ENCODE results near the gene FOXQ1. TPM values are rescaled to one million over a fixed set of nuclear protein-coding genes. Genes with fewer than 3 reads are reported as not detected.
A peak's percentile ranks its signal among the peaks of the same experiment; 100 is the strongest.

The FOXQ1 gene
- total RNA-seq, 1 donor = 1.3 TPM

DNA sequence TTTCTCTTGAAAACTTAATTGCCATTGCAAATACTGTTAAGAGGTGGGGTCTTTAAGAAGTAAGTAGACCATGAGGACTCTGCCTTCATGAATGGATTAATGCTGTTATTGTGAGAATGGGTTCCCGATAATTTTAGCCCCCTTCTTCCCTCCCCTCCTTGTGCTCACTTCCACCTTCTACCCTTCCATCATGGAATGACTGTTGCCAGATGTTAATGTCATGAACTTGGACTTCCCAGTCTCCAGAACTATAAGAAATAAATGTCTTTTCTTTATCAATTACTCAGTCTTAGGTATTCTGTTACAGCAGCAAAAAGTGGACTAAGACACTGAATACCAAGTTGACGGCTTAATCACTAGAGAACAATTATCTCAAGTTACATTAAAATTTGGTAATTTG, 5.8 kb upstream of the FOXQ1 start:
- DNase-seq (ENCODE audit: low read depth) = no peak
- TF ChIP-seq, protein P1, sequence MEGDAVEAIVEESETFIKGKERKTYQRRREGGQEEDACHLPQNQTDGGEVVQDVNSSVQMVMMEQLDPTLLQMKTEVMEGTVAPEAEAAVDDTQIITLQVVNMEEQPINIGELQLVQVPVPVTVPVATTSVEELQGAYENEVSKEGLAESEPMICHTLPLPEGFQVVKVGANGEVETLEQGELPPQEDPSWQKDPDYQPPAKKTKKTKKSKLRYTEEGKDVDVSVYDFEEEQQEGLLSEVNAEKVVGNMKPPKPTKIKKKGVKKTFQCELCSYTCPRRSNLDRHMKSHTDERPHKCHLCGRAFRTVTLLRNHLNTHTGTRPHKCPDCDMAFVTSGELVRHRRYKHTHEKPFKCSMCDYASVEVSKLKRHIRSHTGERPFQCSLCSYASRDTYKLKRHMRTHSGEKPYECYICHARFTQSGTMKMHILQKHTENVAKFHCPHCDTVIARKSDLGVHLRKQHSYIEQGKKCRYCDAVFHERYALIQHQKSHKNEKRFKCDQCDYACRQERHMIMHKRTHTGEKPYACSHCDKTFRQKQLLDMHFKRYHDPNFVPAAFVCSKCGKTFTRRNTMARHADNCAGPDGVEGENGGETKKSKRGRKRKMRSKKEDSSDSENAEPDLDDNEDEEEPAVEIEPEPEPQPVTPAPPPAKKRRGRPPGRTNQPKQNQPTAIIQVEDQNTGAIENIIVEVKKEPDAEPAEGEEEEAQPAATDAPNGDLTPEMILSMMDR (IDR thresholded peaks at IDR 0.05; ENCODE audit: insufficient read depth, low read length) = no peak
- H3K4me3 ChIP-seq (ENCODE audit: low read depth, low read length) = no peak overlapping the region

DNA sequence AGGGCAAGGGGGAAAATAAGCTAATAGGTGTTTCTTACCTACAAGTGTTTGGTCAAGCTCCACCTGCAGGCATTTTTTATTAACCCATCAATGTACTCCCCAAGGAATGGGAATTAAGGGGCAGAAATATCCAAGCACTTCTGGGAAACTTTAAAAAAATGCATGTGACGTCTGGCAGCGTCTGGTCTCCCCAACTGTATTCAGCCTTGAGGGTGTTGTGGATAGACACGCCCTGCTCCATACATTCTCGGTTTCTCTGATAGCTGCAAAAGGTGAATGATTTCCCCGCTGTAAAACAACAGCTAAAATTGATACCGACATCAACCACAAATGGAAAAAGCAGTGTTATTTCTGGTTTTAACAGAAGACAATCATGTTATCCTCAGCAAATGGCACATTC, 2.5 kb upstream of the FOXQ1 start:
- H3K4me3 ChIP-seq (ENCODE audit: low read depth, low read length) = no peak overlapping the region
- no peak for DNase-seq (ENCODE audit: low read depth)

DNA sequence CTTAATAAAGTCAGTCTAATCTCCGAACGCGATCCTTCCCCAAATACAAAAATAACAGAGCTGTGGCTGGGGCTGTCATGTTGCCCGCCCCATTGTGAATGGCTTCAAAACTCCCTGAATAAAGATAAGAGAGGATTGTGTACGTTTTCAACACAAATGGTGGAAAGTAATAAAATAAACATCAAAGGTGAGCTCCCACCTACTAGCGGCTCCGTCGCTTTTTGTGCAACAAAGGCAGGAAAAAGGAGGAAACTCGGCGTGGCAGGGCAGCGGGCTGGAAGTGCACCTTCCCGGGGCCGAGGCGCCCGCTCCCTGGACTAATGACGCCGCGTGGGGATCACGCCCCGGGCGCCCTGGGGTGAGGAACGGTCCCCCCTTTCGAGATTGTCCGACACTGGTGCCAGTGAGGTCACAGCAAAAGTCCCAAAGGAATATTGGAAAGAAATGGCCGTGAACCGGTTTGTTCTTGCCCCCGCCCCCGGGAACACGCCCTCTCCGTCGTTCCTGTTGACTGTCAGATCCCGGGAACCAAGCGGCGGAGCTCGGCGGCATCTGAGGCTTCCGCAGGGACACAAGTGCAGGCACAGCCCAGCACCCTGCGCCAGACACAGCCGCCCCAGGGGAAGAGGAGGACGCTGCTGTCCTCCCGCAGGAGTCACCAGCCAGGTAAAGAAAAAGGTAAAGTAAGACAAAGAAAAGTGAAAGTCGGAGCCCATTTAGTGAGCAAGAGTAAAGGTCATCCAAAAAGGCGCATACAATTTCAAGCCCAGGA, 1.1 kb upstream of the FOXQ1 start:
- TF ChIP-seq, protein P1 (IDR thresholded peaks at IDR 0.05; ENCODE audit: insufficient read depth, low read length) = no peak
- peak overlapping the region; percentile 53 for H3K4me3 ChIP-seq (ENCODE audit: low read depth, low read length)
- no peak for DNase-seq (ENCODE audit: low read depth)

More for the DNA sequence above, 2.5 kb upstream of the FOXQ1 start:
- TF ChIP-seq, protein P1 (IDR thresholded peaks at IDR 0.05; ENCODE audit: insufficient read depth, low read length) = no peak

DNA sequence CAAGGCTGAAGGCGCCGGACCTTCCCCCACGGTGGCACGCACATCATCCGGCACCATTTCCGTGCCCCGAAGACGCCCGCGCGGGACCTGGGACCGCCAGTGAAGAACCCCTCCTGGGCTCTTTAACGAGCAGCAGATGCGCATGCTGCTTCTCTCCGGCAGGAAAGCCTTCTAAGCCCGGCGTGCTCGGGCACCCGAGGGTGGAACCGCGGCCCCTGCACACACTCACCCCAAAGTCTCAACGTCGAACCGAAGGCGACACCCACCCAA, 240 bp downstream of the FOXQ1 start:
- TF ChIP-seq, protein P1 (IDR thresholded peaks at IDR 0.05; ENCODE audit: insufficient read depth, low read length) = no peak
- no peak for DNase-seq (ENCODE audit: low read depth)
- peak overlapping the region; percentile 53 for H3K4me3 ChIP-seq (ENCODE audit: low read depth, low read length)

DNA sequence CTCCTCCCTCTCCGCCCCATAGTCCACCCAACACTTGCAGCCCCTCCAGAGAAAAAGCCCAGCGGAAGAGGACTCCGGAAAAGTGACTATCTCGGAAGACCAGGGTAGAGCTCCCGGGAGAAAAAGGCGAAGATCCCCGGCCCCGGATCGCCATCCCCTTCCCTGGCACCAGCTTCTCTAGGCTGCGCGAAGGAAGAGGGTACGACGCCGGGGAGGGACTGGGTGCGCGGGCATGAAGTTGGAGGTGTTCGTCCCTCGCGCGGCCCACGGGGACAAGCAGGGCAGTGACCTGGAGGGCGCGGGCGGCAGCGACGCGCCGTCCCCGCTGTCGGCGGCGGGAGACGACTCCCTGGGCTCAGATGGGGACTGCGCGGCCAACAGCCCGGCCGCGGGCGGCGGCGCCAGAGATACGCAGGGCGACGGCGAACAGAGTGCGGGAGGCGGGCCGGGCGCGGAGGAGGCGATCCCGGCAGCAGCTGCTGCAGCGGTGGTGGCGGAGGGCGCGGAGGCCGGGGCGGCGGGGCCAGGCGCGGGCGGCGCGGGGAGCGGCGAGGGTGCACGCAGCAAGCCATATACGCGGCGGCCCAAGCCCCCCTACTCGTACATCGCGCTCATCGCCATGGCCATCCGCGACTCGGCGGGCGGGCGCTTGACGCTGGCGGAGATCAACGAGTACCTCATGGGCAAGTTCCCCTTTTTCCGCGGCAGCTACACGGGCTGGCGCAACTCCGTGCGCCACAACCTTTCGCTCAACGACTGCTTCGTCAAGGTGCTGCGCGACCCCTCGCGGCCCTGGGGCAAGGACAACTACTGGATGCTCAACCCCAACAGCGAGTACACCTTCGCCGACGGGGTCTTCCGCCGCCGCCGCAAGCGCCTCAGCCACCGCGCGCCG, 822 bp downstream of the FOXQ1 start:
- no peak for DNase-seq (ENCODE audit: low read depth)
- H3K4me3 ChIP-seq (ENCODE audit: low read depth, low read length) = peak overlapping the region; percentile 53
- TF ChIP-seq, protein P1 (IDR thresholded peaks at IDR 0.05; ENCODE audit: insufficient read depth, low read length) = no peak

DNA sequence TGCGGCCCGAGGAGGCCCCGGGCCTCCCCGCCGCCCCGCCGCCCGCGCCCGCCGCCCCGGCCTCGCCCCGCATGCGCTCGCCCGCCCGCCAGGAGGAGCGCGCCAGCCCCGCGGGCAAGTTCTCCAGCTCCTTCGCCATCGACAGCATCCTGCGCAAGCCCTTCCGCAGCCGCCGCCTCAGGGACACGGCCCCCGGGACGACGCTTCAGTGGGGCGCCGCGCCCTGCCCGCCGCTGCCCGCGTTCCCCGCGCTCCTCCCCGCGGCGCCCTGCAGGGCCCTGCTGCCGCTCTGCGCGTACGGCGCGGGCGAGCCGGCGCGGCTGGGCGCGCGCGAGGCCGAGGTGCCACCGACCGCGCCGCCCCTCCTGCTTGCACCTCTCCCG, 1.5 kb downstream of the FOXQ1 start:
- TF ChIP-seq, protein P1 (IDR thresholded peaks at IDR 0.05; ENCODE audit: insufficient read depth, low read length) = no peak
- DNase-seq (ENCODE audit: low read depth) = no peak
- H3K4me3 ChIP-seq (ENCODE audit: low read depth, low read length) = no peak overlapping the region

All from fibroblast of the aortic adventitia (primary cell).